Thyroid gland (tissue), 4 donors: Measurements from ENCODE around the gene DFFB. TPM values are rescaled to one million over a fixed set of nuclear protein-coding genes. Genes with fewer than 3 reads are reported as not detected.

ENCODE experiments used
- DNase-seq, 2 donors: peaks; one replicate each; pipeline ENCODE4 v3.0.0-alpha.2; 2019
- H3K27ac ChIP-seq, 3 donors: fragments of 200-600 bp; sonication (generic); 1 replicate in 2 of 3; 2 replicates in 1 of 3; pipeline ENCODE4 v1.5.1; 2016 to 2019; ENCODE audit warnings: mild to moderate bottlenecking in 1 of 3, moderate library complexity in 1 of 3
- H3K27me3 ChIP-seq: fragments of 200-600 bp; sonication (generic); one replicate; pipeline ENCODE4 v1.5.1; 2019
- H3K36me3 ChIP-seq, 2 donors: fragments of 200-600 bp; sonication (generic); one replicate each; pipeline ENCODE4 v1.5.1; 2016 to 2019
- H3K4me1 ChIP-seq, 2 donors: fragments of 200-600 bp; sonication (generic); one replicate each; pipeline ENCODE4 v1.5.1; 2017 to 2019
- H3K4me3 ChIP-seq, 3 donors: fragments of 200-600 bp; sonication (generic); replicated peaks in 1 of 3; 1 replicate in 2 of 3; 2 replicates in 1 of 3; pipeline ENCODE4 v1.5.1; 2016; ENCODE audit warnings: mild to moderate bottlenecking in 1 of 3
- H3K9me3 ChIP-seq: fragments of 200-600 bp; sonication (generic); one replicate; pipeline ENCODE4 v1.5.1; 2017
- CTCF ChIP-seq, 6 experiments: fragments of 200-600 bp in 3 of 6; fragments of 450-650 bp in 3 of 6; sonication (generic) in 3 of 6; IDR thresholded peaks; one replicate each; pipeline ENCODE4 v1.5.1; 2016 to 2019; ENCODE audit warnings: antibody characterized with exemption in 6 of 6, mild to moderate bottlenecking in 2 of 6, inconsistent platforms in 1 of 6, moderate library complexity in 1 of 6
- POLR2A ChIP-seq, 2 donors: fragments of 450-650 bp; IDR thresholded peaks; one replicate each; pipeline ENCODE4 v1.6.1; 2017; ENCODE audit warnings: antibody characterized with exemption in 2 of 2, mild to moderate bottlenecking in 2 of 2, moderate library complexity in 1 of 2
- WGBS, 2 donors: methylation state at CpG; one replicate each; pipeline ENCODE4 v1.1.5; 2017; 5-methylcytosine and 5-hydroxymethylcytosine counted together
- intact Hi-C: fragments of 100-400 bp; cut with DNase I; formaldehyde crosslinking; loops from one replicate; pipeline ENCODE4 v1.15.1; 2023
- total RNA-seq, 4 donors: library from RNA; depleted of rRNA; stranded (reverse); fragments of >200 nt; gene quantifications; one replicate each; pipeline ENCODE4 v1.2.3, GENCODE V29; 2016

Gene DFFB
- total RNA-seq, 4 donors from 2014 or later = 5.1 to 8.6 (median 6.8) TPM

GRCh38 chr1:3900150-3900968 is 43.1 kb downstream of the DFFB start, which contains the start of gene C1orf174:
Gene C1orf174 (minus strand): TSS chr1:3900272. CDS start chr1:3900186, 86 bp downstream.
- Histone ChIP-seq H3K27me3 (no peaks in the 10 kb centered on the region), H3K27ac (peak within 1 kb of the TSS; percentile 88 to 99 (median 97)), H3K4me1 (peaks cover 4 to 10% of the 10 kb centered on the region in 2 donors), H3K36me3 (no peaks in the 10 kb centered on the region), H3K4me3 (peak within 1 kb of the TSS; percentile 52 to 95 (median 78)), H3K9me3 (no peaks in the 10 kb centered on the region)
- WGBS, 2 donors = 0 to 2% methylated on average over 13 to 22 of the region's 58 CpGs
- TF ChIP-seq CTCF (IDR thresholded peaks at IDR 0.05) (no peak), POLR2A (IDR thresholded peaks at IDR 0.05) (peak in 1 of 2 donors; percentile 52)
- intact Hi-C loops = no loop called here
- DNase-seq = peak; percentile 97

- DNase-seq = peak; percentile 99
- intact Hi-C loops = no loop called here
- H3K27ac ChIP-seq = peak overlapping the region; percentile 88 to 99 (median 97)
- peaks cover 4 to 10% of the 10 kb centered on the region in 2 donors for H3K4me1 ChIP-seq
- no peaks in the 10 kb centered on the region for H3K9me3 ChIP-seq
- TF ChIP-seq CTCF (IDR thresholded peaks at IDR 0.05) = no peak
- peak in 1 of 2 donors; percentile 49 for TF ChIP-seq POLR2A (IDR thresholded peaks at IDR 0.05)
- H3K4me3 ChIP-seq = peak overlapping the region; percentile 43 to 95 (median 50)
- H3K27me3 ChIP-seq = no peaks in the 10 kb centered on the region
- WGBS, 2 donors = 6% methylated on average over 13 of the region's 51 CpGs; no CpG with 5 or more reads in 1 of the 2 donors
- H3K36me3 ChIP-seq = no peaks in the 10 kb centered on the region
Measured at GRCh38 chr1:3900969-3901529, 43.8 kb downstream of the DFFB start.

- H3K36me3 ChIP-seq = no peaks in the 10 kb centered on the region
- WGBS, 2 donors = 93 to 98% methylated on average over 15 of the region's 15 CpGs
- peaks cover 4 to 10% of the 10 kb centered on the region in 2 donors for H3K4me1 ChIP-seq
- DNase-seq = no peak
- no peaks in the 10 kb centered on the region for H3K9me3 ChIP-seq
- intact Hi-C loops = no loop called here
- no peak overlapping the region for H3K4me3 ChIP-seq
- no peak overlapping the region for H3K27ac ChIP-seq
- no peaks in the 10 kb centered on the region for H3K27me3 ChIP-seq
- TF ChIP-seq POLR2A (IDR thresholded peaks at IDR 0.05) (no peak), CTCF (IDR thresholded peaks at IDR 0.05) (no peak)
Measured at GRCh38 chr1:3902111-3902511, 44.8 kb downstream of the DFFB start.

GRCh38 chr1:3902571-3903091 is 45.4 kb downstream of the DFFB start:
- intact Hi-C loops = no loop called here
- WGBS, 2 donors = 72 to 77% methylated on average over 10 of the region's 10 CpGs

More at GRCh38 chr1:3902571-3903091, 45.4 kb downstream of the DFFB start:
- H3K27me3 ChIP-seq = no peaks in the 10 kb centered on the region
- no peaks in the 10 kb centered on the region for H3K9me3 ChIP-seq
- no peaks in the 10 kb centered on the region for H3K36me3 ChIP-seq
- no peak for TF ChIP-seq POLR2A (IDR thresholded peaks at IDR 0.05)
- TF ChIP-seq CTCF (IDR thresholded peaks at IDR 0.05) = no peak
- no peak overlapping the region for H3K4me3 ChIP-seq
- DNase-seq = no peak
- no peak overlapping the region for H3K27ac ChIP-seq
- peaks cover 4 to 10% of the 10 kb centered on the region in 2 donors for H3K4me1 ChIP-seq
